HepG2 (cell line): ENCODE measurements around the gene TEFM. TPM values are rescaled to one million over a fixed set of nuclear protein-coding genes. Genes with fewer than 3 reads are reported as not detected.
"Not testable (repeated sequence)": the region's sequence is repeated elsewhere in the genome, so short reads cannot be mapped to it uniquely, and the experiment has no call there.

ENCODE experiments used
- ATAC-seq: fragments of 200-7000 bp; cut with Tn5 transposase; 3 replicates; pipeline ENCODE4 v1.9.1; 2020; ENCODE audit warnings: mild to moderate bottlenecking, moderate library complexity
- BruUV-seq: library from RNA; stranded (reverse); fragments of 400-500 nt; replicated peaks from 2 replicates; lab custom pipeline; 2021; lab: Mats Ljungman, UMichigan
- CTCF ChIA-PET: fragments of 300-600 bp; formaldehyde crosslinking; extraction: SDS; loops from one replicate; lab custom pipeline; 2021; ENCODE audit warnings: low total read pairs, inconsistent platforms, low intra/inter-chr PET ratio; lab: Yijun Ruan, JAX
- POLR2A ChIA-PET: fragments of 350-600 bp; sonication (Branson Sonifier 250); formaldehyde crosslinking; loops from one replicate; lab custom pipeline; 2020; ENCODE audit warnings: antibody characterized with exemption, inconsistent platforms; lab: Yijun Ruan, JAX
- DNase-seq: peaks from one replicate; pipeline ENCODE4 v3.0.0-alpha.2; 2015; ENCODE audit warnings: low spot score
- FAIRE-seq: peaks from 3 replicates; lab custom pipeline; 2011; peaks lifted over from hg19 to GRCh38; lab: Jason Lieb, UNC
- H2AFZ ChIP-seq: one replicate; pipeline ENCODE4 v1.6.1; 2011; ENCODE audit warnings: low read length, inconsistent platforms
- H3K27ac ChIP-seq: fragments of 300-600 bp; 3 replicates; pipeline ENCODE4 v1.8.0; 2011; ENCODE audit warnings: mixed run types, mild to moderate bottlenecking, mixed read lengths, low read length, inconsistent platforms; ENCODE audit not compliant: insufficient read depth; ENCODE audit errors: extremely low read length
- H3K27me3 ChIP-seq, 2 experiments: fragments of 200-600 bp in 1 of 2; 2 replicates in 1 of 2; 3 replicates in 1 of 2; pipeline versions ENCODE4 v1.6.0 to v1.8.0; 2011; ENCODE audit warnings: low read length in 2 of 2, mild to moderate bottlenecking in 2 of 2, moderate library complexity in 2 of 2, inconsistent platforms in 1 of 2; ENCODE audit not compliant: insufficient read depth in 2 of 2, control insufficient read depth in 1 of 2
- H3K36me3 ChIP-seq, 2 experiments: fragments of 200-600 bp in 1 of 2; replicated peaks in 1 of 2; 2 replicates in 1 of 2; 3 replicates in 1 of 2; pipeline versions ENCODE4 v1.5.1 to v1.8.0; 2011; ENCODE audit warnings: low read length in 2 of 2, inconsistent platforms in 1 of 2; ENCODE audit not compliant: insufficient read depth in 2 of 2, control insufficient read depth in 1 of 2
- H3K4me1 ChIP-seq: 2 replicates; pipeline ENCODE4 v1.5.1; 2012; ENCODE audit warnings: low read length, inconsistent platforms; ENCODE audit not compliant: insufficient read depth
- H3K4me2 ChIP-seq: 2 replicates; pipeline ENCODE4 v1.6.0; 2011; ENCODE audit warnings: low read depth, low read length, inconsistent platforms
- H3K4me3 ChIP-seq, 3 experiments: fragments of 200-600 bp in 1 of 3; sonication (generic), shearing (Covaris generic) in 1 of 3; replicated peaks in 1 of 3; 2 replicates each; pipeline ENCODE4 v1.5.1; 2011 to 2016; ENCODE audit warnings: low read length in 3 of 3, inconsistent platforms in 2 of 3, low read depth in 2 of 3, mild to moderate bottlenecking in 2 of 3, control low read depth in 1 of 3, mixed read lengths in 1 of 3; ENCODE audit not compliant: insufficient read depth in 1 of 3
- H3K79me2 ChIP-seq: one replicate; pipeline ENCODE4 v1.6.1; 2011; ENCODE audit warnings: low read length, inconsistent platforms; ENCODE audit not compliant: insufficient read depth
- H3K9ac ChIP-seq: 2 replicates; pipeline ENCODE4 v1.6.0; 2011; ENCODE audit warnings: mild to moderate bottlenecking, low read depth, low read length, inconsistent platforms; ENCODE audit not compliant: insufficient read depth
- H3K9me3 ChIP-seq: 2 replicates; pipeline ENCODE4 v1.5.1; 2012; ENCODE audit warnings: mild to moderate bottlenecking, low read length
- H4K20me1 ChIP-seq: 2 replicates; pipeline ENCODE4 v1.6.0; 2011; ENCODE audit warnings: inconsistent platforms, mild to moderate bottlenecking, low read length, moderate library complexity; ENCODE audit not compliant: insufficient read depth
- AHR ChIP-seq: IDR thresholded peaks from 2 replicates; pipeline ENCODE4 v1.6.1; 2018; ENCODE audit warnings: missing genetic modification reagents, missing compliant biosample characterization
- EZH2 ChIP-seq: conservative IDR thresholded peaks from 2 replicates; pipeline ENCODE4 v1.6.1; 2012; ENCODE audit warnings: mild to moderate bottlenecking, low read depth, low read length, moderate library complexity
- HES4 ChIP-seq: sonication (generic); formaldehyde crosslinking; IDR thresholded peaks from 2 replicates; pipeline ENCODE4 v1.9.0; 2021; ENCODE audit warnings: mild to moderate bottlenecking, missing genetic modification reagents, borderline replicate concordance
- HOXD1 ChIP-seq: sonication (generic); formaldehyde crosslinking; IDR thresholded peaks from 2 replicates; pipeline ENCODE4 v1.5.0; 2020; ENCODE audit warnings: missing genetic modification reagents
- ZNF800 ChIP-seq: sonication (generic); formaldehyde crosslinking; IDR thresholded peaks from 2 replicates; pipeline ENCODE4 v1.4.0; 2020; ENCODE audit warnings: missing genetic modification reagents
- WGBS: methylation state at CpG from one replicate; pipeline ENCODE4 v1.1.6; 2017; ENCODE audit warnings: low lambda C conversion rate; 5-methylcytosine and 5-hydroxymethylcytosine counted together
- in situ Hi-C: cut with HindIII; loops from 2 replicates; pipeline ENCODE4 v1.10.0; 2017; ENCODE audit warnings: low pct_unique_long_range_greater_than_20kb; ENCODE audit not compliant: extremely low pct_ligation_motif_present
- intact Hi-C: fragments of 100-400 bp; cut with micrococcal nuclease; formaldehyde crosslinking; loops from one replicate; pipeline ENCODE4 v1.10.0; 2022; ENCODE audit not compliant: unreplicated experiment
- polyA plus RNA-seq, 8 experiments: library from polyadenylated mRNA; depleted of rRNA in 3 of 8; stranded (reverse) in 7 of 8; unstranded in 1 of 8; fragments of >200 nt; fragmentation: Illumina TruSeq in 4 of 8; extraction: Trizol in 4 of 8; gene quantifications; 2 replicates each; pipeline versions ENCODE4 v1.2.1 to v1.2.3, GENCODE V29; 2011 to 2016; ENCODE audit warnings: low read depth in 4 of 8, missing spikeins in 1 of 8, mixed read lengths in 1 of 8; ENCODE audit not compliant: insufficient read depth in 1 of 8
- total RNA-seq, 5 experiments: library from RNA; depleted of rRNA; stranded (reverse); fragments of >200 nt; fragmentation: Illumina TruSeq; extraction: Trizol; gene quantifications; 2 replicates each; pipeline ENCODE4 v1.2.3, GENCODE V29; 2016; ENCODE audit warnings: low read depth in 1 of 5
- TF ChIP-seq, protein P1 (sequence below): IDR thresholded peaks from 2 replicates; pipeline ENCODE4 v1.6.1; 2016; ENCODE audit warnings: missing biosample characterization, missing genetic modification reagents, low read depth
- TF ChIP-seq, protein P2 (sequence below): sonication (generic); formaldehyde crosslinking; IDR thresholded peaks from 2 replicates; pipeline ENCODE4 v1.4.0; 2020; ENCODE audit warnings: missing genetic modification reagents, mild to moderate bottlenecking, borderline replicate concordance

Gene TEFM
- total and polyA plus RNA-seq, 2 of the 13 experiments (the other 11 are each of a cell fraction or from before 2014, with no cell fraction given): 7.0 to 20.0 TPM

- H3K27me3 ChIP-seq, POLR2A ChIA-PET, H2AFZ ChIP-seq, DNase-seq, H3K9ac ChIP-seq, H3K36me3 ChIP-seq, BruUV-seq, H3K4me3 ChIP-seq, H3K4me2 ChIP-seq, H3K27ac ChIP-seq, ATAC-seq, H4K20me1 ChIP-seq, in situ Hi-C loops, intact Hi-C loops, H3K9me3 ChIP-seq, H3K79me2 ChIP-seq, CTCF ChIA-PET, FAIRE-seq: not testable (repeated sequence)
- 72% methylated on average over 7 of the region's 7 CpGs for WGBS
- H3K4me1 ChIP-seq: peaks cover 11% of the 10 kb centered on the region
Observed at GRCh38 chr17:30910151-30910550, 4.1 kb upstream of the TEFM start.

GRCh38 chr17:30908717-30909420 lies 2.8 kb upstream of the TEFM start:
- ATAC-seq: no peak
- no peak overlapping the region for H3K4me3 ChIP-seq
- TF ChIP-seq HES4 (CRISPR knock-in tag) (no peak), EZH2 (no peak), AHR (CRISPR knock-in tag) (no peak), HOXD1 (CRISPR knock-in tag) (no peak), ZNF800 (CRISPR knock-in tag) (no peak)
- TF ChIP-seq, protein P1, sequence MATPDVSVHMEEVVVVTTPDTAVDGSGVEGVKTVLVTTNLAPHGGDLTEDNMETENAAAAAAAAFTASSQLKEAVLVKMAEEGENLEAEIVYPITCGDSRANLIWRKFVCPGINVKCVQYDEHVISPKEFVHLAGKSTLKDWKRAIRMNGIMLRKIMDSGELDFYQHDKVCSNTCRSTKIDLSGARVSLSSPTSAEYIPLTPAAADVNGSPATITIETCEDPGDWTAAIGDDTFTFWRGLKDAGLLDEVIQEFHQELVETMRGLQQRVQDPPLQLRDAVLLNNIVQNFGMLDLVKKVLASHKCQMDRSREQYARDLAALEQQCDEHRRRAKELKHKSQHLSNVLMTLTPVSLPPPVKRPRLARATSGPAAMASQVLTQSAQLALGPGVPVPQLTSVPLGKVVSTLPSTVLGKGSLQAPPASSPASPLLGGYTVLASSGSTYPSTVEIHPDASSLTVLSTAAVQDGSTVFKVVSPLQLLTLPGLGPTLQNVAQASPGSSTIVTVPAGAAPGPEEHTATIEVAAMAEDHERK: no peak
- TF ChIP-seq, protein P2, sequence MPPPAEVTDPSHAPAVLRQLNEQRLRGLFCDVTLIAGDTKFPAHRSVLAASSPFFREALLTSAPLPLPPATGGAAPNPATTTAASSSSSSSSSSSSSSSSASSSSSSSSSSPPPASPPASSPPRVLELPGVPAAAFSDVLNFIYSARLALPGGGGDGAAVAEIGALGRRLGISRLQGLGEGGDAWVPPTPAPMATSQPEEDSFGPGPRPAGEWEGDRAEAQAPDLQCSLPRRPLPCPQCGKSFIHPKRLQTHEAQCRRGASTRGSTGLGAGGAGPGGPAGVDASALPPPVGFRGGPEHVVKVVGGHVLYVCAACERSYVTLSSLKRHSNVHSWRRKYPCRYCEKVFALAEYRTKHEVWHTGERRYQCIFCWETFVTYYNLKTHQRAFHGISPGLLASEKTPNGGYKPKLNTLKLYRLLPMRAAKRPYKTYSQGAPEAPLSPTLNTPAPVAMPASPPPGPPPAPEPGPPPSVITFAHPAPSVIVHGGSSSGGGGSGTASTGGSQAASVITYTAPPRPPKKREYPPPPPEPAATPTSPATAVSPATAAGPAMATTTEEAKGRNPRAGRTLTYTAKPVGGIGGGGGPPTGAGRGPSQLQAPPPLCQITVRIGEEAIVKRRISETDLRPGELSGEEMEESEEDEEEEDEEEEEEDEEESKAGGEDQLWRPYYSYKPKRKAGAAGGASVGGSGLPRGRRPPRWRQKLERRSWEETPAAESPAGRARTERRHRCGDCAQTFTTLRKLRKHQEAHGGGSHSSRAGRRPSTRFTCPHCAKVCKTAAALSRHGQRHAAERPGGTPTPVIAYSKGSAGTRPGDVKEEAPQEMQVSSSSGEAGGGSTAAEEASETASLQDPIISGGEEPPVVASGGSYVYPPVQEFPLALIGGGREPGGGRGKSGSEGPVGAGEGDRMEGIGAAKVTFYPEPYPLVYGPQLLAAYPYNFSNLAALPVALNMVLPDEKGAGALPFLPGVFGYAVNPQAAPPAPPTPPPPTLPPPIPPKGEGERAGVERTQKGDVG (CRISPR knock-in tag): no peak
- TF ChIP-seq, all 625 proteins: peak for 0
- DNase-seq (no peak), FAIRE-seq (no peak)
- CTCF ChIA-PET: no interaction called here
- BruUV-seq: no TSS peak
- Histone ChIP-seq H3K27ac (no peak overlapping the region), H3K79me2 (peaks cover 7% of the 10 kb centered on the region), H3K4me2 (no peak overlapping the region), H3K27me3 (no peaks in the 10 kb centered on the region; a peak in 1 of 5 replicates), H4K20me1 (no peaks in the 10 kb centered on the region), H3K36me3 (peaks cover 0 to 4% of the 10 kb centered on the region in 2 experiments; a peak in 1 of 5 replicates), H3K4me1 (peaks cover 16% of the 10 kb centered on the region), H2AFZ (no peak overlapping the region), H3K9me3 (no peaks in the 10 kb centered on the region), H3K9ac (no peak overlapping the region)
- intact Hi-C loops: no loop called here
- WGBS: 75% methylated on average over 3 of the region's 3 CpGs
- in situ Hi-C loops: no loop called here
- POLR2A ChIA-PET: no interaction called here
